Fibroblast of mammary gland (primary cell): Measurements from ENCODE around the gene PKD1.

Experiments used
- DNase-seq: peaks from one replicate; pipeline ENCODE4 v3.0.0-alpha.2; 2010; ENCODE audit warnings: low read depth
- H3K4me3 ChIP-seq: 2 replicates; pipeline ENCODE4 v1.5.1; 2011; ENCODE audit warnings: low read depth, mild to moderate bottlenecking, low read length, moderate library complexity; ENCODE audit not compliant: control insufficient read depth
- CTCF ChIP-seq: conservative IDR thresholded peaks from 2 replicates; pipeline ENCODE4 v1.5.1; 2011; ENCODE audit warnings: low read depth, low read length, inconsistent platforms; ENCODE audit not compliant: control insufficient read depth, insufficient read depth

Gene PKD1

GRCh38 chr16:2075631-2076030 lies 60.1 kb downstream of the PKD1 start:
- no peak for TF ChIP-seq CTCF
- no peak overlapping the region for H3K4me3 ChIP-seq
- no peak for DNase-seq

GRCh38 chr16:2074071-2074470 lies 61.6 kb downstream of the PKD1 start:
- H3K4me3 ChIP-seq = no peak overlapping the region
- TF ChIP-seq CTCF = no peak
- DNase-seq = no peak

- TF ChIP-seq CTCF = no peak
These were observed 62.8 kb downstream of the PKD1 start for GRCh38 chr16:2072926-2073325.

GRCh38 chr16:2071454-2072202 lies 64.1 kb downstream of the PKD1 start:
- no peak overlapping the region for H3K4me3 ChIP-seq
- no peak for TF ChIP-seq CTCF
- no peak for DNase-seq

More at GRCh38 chr16:2072926-2073325, 62.8 kb downstream of the PKD1 start:
- no peak overlapping the region for H3K4me3 ChIP-seq
- DNase-seq = no peak

- no peak for DNase-seq
- TF ChIP-seq CTCF = no peak
- H3K4me3 ChIP-seq = no peak overlapping the region
These were observed 64.9 kb downstream of the PKD1 start for GRCh38 chr16:2070576-2071453.

GRCh38 chr16:2066139-2066538 lies 69.6 kb downstream of the PKD1 start:
- no peak for DNase-seq
- no peak for TF ChIP-seq CTCF
- no peak overlapping the region for H3K4me3 ChIP-seq
